HG02759 (cell line): ENCODE results near the gene PHF14.

Experiments used
- ATAC-seq: cut with Tn5 transposase; IDR thresholded peaks from one replicate; pipeline ENCODE4 v1.9.1; 2021; ENCODE audit warnings: mild to moderate bottlenecking, moderate library complexity; ENCODE audit not compliant: unreplicated experiment

Gene PHF14

DNA sequence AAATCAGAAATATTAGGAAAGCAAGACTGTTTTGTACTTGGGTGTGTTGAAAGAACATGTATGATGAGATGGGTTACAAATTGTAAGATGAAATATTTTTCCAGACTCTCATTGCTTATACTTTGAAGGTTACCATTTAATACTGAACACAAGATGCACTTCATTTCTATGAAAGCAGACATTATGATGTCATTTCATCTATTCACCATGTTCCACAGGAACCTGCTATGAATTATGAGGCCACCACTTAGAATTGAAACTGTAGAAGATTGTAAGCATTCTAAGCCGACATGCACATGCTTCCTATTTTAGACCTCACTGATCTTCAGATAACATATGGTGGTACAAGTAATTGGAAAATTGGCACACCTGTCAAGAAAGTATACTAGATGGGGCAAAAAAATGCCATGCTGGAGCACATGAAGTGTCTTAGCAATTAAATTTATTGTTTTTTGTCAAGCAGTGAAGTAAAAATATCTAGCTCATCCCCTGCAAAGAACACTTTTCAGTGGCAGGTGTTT is 195.0 kb downstream of the PHF14 start:
- ATAC-seq = no peak

- ATAC-seq = no peak
These were observed 196.5 kb downstream of the PHF14 start for GRCh38 chr7:11170175-11170574.

DNA sequence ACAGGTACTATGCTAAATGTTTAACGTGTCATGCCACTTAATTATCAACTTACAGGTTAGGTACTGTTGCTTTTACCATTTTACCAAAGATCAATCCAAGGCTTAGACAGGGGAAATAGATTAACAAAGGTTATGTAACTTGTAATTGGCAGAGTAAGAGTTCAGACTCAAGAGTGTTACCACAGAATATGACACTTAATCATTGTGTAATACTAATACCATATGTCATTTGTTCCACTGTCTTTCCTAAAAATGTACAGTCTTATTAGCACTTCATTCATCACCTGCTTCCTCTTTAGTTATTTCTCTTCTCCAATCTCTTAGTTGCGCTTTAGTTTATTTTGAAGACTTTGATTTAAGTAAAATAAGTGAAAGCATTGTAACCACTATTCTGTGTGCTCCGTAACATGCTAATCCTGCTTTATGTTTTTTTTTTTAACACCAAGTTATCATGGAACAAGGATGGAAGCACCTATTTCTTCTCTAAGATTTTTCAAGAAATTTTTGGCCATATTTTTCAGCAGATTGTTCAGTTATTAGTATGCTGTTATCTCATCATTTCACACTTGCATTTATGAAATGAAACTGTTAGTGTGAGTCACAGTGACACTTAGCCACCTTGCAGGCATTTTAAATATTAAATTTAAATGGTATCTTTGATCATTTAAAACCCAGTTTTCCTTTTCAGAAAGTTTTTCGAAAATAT is 197.3 kb downstream of the PHF14 start:
- no peak for ATAC-seq

DNA sequence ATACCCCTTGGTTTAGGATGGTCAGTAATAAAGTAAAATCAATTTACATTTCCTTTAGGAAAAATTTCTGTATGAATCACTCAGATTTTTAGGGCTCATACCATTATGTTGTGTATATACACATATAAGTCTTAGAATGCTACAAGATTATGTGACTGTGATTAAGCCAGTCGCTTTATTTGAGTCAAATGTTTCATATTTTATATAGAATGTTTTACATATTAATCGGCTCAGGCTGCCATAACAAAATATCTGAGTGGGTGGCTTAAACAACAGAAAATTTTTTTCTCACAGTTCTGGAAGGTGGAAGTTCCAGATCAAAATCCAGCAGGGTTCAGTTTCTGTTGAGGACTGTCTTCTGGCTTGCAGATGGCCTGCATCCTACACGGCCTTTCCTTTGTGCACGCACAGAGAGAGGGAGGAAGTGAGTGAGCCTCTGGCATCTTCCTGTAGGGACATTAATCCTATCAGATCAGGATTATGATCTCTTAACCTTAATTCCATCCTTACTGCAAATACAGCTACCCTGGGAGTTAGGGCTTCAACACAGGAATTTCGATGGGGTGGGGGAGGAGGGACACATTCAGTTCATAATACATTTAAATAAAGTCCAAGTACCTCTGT is 198.0 kb downstream of the PHF14 start:
- ATAC-seq = no peak

- ATAC-seq = no peak
These were observed 199.2 kb downstream of the PHF14 start for GRCh38 chr7:11172835-11173234.

GRCh38 chr7:11175371-11175770 is 201.7 kb downstream of the PHF14 start:
- no peak for ATAC-seq

- no peak for ATAC-seq
These were observed 202.2 kb downstream of the PHF14 start for GRCh38 chr7:11175887-11176286.

DNA sequence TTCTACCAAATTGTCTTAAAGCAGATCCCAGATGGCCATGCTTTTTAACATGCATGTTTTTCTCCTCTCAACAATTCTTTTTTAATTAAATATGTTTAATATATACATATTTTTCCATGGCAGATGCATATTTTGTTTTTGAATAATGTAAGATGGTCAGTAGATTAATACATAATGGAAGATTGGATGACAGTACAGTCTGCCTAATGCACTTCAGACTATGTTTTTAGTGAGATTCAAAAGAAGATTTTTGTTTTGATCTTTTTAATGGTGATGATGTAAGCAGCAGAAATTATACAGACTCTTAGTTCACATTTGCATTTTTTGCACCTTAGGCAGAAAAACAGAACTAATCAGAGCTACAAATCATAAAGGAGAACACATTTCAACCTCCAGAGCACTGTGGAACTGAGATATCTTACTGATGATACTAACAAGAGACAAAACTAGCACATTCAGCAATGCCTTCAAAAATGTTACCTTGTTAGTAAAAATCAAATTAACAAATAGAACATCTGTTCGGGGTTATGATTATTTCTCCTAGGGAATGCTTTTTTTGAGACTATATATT is 203.4 kb downstream of the PHF14 start:
- ATAC-seq = no peak

DNA sequence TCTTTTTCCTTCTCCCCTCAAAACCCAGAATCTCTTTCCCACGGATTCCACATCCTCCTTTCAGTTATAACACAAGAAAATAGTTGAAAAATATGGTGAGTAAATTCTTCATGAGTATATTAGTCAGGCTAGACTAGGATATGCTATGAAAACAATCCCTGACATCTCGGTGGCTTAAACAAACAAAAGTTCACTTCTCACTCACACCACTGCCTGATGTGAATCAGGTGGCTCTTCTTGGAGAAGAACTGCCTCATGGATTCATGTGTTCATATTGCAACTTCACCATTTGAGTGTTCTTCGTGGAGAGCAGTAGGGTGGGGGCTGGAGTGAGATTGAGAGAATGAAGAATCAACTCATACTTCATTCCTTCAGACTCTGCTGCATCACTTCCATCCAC is 204.1 kb downstream of the PHF14 start:
- no peak for ATAC-seq

DNA sequence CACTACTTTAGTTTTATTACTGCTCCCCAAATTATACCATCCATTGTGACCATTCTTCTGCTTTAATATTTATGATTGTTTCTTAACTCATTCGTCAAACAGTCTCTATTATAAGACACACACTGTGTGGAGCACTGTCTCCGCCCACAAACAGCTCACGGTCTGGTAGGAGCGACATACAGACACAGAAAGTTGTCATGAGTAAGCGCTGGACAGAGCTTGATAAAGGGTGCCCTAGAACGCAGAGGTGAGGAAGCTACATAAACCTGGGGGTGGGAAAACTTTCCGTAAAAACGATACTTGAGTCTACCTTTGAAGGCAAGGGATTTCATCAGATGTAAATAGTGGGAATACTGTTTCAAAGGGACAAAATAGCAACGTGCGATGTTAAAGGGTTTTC is 207.9 kb downstream of the PHF14 start:
- ATAC-seq = no peak

DNA sequence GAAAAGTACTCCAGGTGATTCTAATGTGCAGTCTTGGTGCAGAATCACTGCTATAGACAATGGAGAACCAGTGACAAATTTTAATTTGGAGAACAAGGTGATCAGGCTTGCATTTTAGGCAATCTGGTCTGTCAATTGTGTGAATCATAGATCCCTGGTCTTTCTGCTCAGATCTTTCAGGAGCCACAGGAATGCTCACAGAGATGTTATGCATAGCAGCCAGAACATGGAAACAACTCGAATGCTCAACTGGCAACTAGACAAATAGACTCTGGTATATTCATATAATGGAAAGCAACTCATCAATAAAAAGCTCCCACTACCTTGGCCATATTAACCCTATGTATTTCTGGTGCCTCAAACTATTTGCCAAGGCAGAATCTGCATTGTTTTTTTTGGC is 209.1 kb downstream of the PHF14 start:
- ATAC-seq = no peak

GRCh38 chr7:11185179-11185815 is 211.6 kb downstream of the PHF14 start:
- no peak for ATAC-seq

DNA sequence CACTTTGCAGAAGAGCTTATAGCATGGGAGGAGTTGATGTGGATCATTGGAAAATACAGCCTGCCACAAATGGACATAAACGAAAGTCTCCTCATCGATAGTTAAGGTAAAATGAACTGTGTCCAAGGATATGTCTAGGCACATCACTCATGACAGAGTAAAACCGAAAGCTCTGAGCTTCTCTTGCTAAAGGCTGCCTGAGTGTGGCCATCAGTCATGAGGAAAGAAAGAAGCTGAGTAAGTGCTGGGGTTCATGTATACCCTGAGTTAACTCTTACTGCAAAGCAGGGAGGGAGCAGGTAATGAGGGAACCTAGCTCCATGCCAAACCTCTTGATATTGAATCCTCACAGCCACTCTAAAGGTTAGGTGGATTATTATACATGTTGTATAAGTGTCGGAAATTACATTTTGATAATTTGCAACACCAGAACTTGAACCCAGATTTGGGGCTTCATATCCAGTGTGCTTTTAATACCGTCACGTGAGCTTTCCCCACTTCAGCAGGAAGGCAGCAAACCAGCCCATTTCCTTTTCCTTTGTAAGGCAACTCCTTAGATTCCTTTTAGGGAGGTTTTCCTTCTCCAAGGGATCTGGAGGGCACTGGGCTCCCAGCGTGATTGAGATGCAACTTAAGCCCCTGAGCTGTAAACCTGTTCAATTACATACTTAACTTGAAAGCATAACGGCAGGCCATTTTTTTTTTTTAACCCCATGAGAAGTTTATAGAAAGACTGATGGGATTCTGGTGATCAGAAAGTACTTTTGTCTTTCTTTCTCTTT is 215.0 kb downstream of the PHF14 start:
- no peak for ATAC-seq

DNA sequence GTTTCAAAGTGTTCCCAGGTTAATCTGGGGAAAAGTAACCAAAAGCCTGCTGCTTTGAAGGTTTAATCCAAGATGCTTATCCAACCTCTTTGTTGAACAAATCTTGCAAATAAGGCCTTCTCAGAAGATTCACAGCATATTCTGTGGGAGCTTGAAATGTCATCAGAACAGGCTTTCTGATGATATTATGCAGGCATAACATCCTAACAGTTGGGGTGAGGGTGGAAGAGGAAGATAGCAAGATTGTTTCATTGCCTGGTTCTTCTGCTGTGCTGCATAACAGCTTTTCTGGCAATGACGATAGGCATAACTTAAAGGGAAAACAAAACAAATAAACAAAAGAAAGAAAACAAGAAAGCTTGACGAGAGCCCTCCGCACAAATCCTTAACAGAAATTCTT is 217.4 kb downstream of the PHF14 start:
- ATAC-seq = no peak

DNA sequence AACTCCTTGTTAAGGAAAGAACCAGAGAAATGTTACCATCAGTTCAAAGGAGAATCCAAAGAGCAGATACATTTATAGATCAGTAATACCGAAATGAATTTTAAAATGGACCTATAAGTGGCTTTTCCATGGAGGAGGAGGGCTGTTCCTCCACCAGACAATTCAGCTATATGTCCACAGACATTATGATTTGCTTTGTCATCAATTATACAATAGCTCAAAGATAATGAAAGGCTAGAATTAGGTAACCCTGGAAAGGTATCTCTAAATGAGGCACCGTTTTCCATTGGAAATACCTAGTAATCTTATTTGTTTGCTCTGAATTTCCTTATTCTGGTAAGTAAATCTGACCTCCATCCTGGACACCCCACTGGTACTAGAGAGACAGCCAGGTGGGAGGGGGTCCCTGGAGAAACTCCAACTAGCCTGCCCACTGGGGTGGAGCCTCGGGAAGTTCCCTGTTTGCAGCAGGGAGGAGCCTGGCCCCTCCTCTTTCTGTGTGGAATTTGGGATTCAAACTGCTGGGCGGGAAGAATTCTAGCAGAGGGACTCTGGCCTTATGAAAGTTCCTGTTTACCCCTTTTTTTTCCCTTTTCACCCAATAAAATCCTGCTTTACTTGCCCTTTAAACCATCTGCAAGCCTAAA is 218.0 kb downstream of the PHF14 start:
- ATAC-seq = no peak

- ATAC-seq = no peak
These were observed 218.8 kb downstream of the PHF14 start for GRCh38 chr7:11192506-11192905.

DNA sequence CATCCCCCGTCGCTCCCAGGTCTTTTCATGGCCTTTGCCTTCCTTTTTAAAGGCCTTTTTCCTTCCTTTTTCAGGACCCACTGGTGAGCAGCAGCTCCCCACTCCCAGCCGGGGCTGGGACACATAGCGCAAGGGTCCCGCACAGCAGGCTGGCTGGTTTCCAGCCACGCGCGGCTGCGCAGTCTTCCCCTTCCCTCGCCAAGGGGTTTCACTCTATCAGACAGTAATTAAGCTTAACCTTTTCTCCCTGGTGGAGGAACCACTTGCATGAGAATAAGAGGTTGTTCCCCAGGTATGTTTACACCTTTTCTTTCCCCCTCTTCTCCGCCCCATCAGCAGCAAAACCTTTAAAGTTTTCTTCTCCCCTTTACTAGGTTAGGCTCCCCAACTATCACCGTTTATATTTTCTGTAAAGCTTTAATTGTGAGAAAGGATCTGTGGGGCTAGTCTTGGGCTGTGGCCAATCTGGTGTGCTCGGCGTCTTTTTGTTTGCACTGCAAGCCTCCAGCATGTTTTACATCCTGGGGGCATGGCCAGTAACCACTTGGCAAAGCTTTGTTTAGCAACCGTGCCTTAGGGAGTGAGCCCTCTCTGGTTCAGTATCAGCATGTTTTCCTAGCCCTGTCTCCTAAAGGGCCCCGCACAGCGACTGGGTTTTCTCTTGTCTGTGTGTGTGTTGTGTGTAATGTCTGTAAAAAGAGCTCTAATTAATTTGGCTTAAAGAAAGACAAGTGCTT is 219.6 kb downstream of the PHF14 start:
- ATAC-seq = no peak

DNA sequence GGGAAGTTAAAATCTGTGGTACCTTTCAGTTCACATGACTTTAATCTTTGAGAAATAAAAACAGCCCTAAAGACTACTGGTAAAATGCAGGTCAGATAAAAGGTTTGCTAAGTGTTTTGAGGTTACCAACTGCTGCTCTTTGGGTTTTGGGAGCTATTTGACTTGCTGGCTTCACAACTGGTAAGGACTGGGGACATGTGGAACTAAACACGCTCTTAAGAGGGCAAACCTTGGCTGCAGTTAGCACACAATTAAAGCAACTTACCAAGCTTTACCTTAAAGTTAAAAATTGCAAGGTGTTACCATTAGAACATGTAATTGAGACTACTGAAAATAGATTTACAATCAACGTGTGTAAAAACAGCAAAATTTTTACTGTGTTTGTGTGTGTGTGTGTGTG is 220.2 kb downstream of the PHF14 start:
- ATAC-seq = no peak

GRCh38 chr7:11194492-11194891 is 220.8 kb downstream of the PHF14 start:
- no peak for ATAC-seq

- ATAC-seq = no peak
These were observed 221.8 kb downstream of the PHF14 start for GRCh38 chr7:11195502-11195901.
